Activated CD4-positive, alpha-beta memory T cell treated with anti-CD3 and anti-CD28 coated beads for 36 hours (primary cell): ENCODE results near the gene ZNF101. TPM values are rescaled to one million over a fixed set of nuclear protein-coding genes. Genes with fewer than 3 reads are reported as not detected.

Experiments
- CTCF ChIA-PET: fragments of 350-600 bp; sonication (Branson Sonifier 250); formaldehyde crosslinking; loops from one replicate; lab custom pipeline; 2021; ENCODE audit warnings: antibody characterized with exemption, inconsistent platforms; lab: Charles Lee
- POLR2A ChIA-PET: fragments of 350-600 bp; sonication (Branson Sonifier 250); formaldehyde crosslinking; loops from one replicate; lab custom pipeline; 2021; ENCODE audit warnings: antibody characterized with exemption; lab: Charles Lee
- DNase-seq: peaks from one replicate; pipeline ENCODE4 v3.0.0-alpha.2; 2020
- H3K27ac Mint-ChIP-seq: one replicate; pipeline ENCODE4 v1.8.0; 2021; ENCODE audit warnings: mixed read lengths
- H3K27me3 Mint-ChIP-seq: one replicate; pipeline ENCODE4 v1.8.0; 2021; ENCODE audit warnings: mixed read lengths
- H3K36me3 Mint-ChIP-seq: one replicate; pipeline ENCODE4 v1.8.0; 2021; ENCODE audit warnings: mixed read lengths
- H3K4me1 Mint-ChIP-seq: one replicate; pipeline ENCODE4 v1.8.0; 2021; ENCODE audit warnings: low read depth, mixed read lengths
- H3K4me3 Mint-ChIP-seq: one replicate; pipeline ENCODE4 v1.8.0; 2021; ENCODE audit warnings: mild to moderate bottlenecking, mixed read lengths
- H3K9me3 Mint-ChIP-seq: one replicate; pipeline ENCODE4 v1.8.0; 2021; ENCODE audit warnings: mixed read lengths
- intact Hi-C: fragments of 100-400 bp; cut with micrococcal nuclease; formaldehyde crosslinking; loops from one replicate; pipeline ENCODE4 v1.15.1; 2023
- total RNA-seq, 2 experiments: library from RNA; stranded (reverse); gene quantifications; one replicate each; pipeline ENCODE4 v1.2.3, GENCODE V29; 2021

Gene ZNF101
- total RNA-seq, 2 experiments from 2014 or later, result 76.0 to 77.0 TPM

DNA sequence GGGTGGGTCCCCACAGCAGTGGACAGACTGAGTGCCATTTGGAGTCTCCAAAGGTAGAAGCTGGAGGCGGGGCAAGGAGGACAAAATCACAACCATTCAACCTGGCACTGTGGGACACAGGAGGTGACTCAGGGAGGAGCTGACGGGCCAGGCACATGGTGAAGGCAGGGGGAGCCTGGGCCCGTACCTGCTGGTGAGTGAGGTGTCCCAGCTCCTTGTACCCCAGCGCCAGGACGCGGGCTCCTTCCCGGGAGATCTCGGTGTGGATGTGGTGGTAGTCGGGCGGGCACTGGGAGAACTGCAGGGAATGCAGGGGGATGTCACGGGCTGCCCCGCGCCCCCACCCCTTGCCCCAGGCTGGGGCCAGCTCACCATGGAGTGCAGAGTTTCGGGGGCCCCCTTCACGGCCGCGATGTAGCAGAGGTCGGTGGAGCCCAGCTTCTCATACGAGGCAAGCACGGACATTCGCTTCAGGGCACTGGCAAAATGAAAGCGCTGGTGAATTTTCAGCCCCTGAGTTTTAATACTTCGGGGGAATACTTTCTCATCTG is 15.0 kb upstream of the ZNF101 start:
- DNase-seq, result no peak
- no peaks in the 10 kb centered on the region for H3K27me3 Mint-ChIP-seq
- no peaks in the 10 kb centered on the region for H3K9me3 Mint-ChIP-seq
- no peak overlapping the region for H3K4me3 Mint-ChIP-seq
- H3K27ac Mint-ChIP-seq, result no peak overlapping the region
- no peaks in the 10 kb centered on the region for H3K4me1 Mint-ChIP-seq
- intact Hi-C loops, result no loop called here
- peaks cover 44% of the 10 kb centered on the region for H3K36me3 Mint-ChIP-seq
- ChIA-PET CTCF (interaction anchor here (2.6 kb wide), 1 partner anchor 10 kb away, joined by 13 read pairs; the partner anchor contains the start of gene GMIP), POLR2A (interaction anchor here (0.6 kb wide), 2 partner anchors 9 to 102 kb away, joined by 3 read pairs; no protein-coding TSS in a partner anchor)

DNA sequence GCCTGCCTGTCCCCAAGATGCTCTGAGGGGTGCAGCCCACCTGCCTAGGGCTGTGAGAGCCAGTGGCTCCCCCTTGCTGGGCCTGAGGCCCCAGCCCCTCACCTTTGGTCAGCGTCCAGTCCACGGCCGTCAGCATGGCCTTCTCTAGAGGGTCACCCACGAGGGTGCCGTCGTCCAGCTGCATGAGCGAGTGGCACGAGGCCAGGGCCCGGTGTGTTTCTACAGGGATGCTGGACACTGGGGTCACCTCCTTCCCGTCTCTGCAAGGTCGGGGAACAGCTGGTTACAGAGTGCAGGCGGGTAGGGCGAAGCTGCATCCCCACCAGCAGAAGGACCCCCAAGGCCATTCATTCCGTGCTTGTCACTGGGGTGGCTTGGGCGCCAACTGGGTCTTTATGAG is 14.2 kb upstream of the ZNF101 start:
- POLR2A ChIA-PET, result no interaction called here
- peaks cover 46% of the 10 kb centered on the region for H3K36me3 Mint-ChIP-seq
- no peaks in the 10 kb centered on the region for H3K9me3 Mint-ChIP-seq
- H3K4me1 Mint-ChIP-seq, result no peaks in the 10 kb centered on the region
- H3K27me3 Mint-ChIP-seq, result no peaks in the 10 kb centered on the region
- H3K27ac Mint-ChIP-seq, result no peak overlapping the region
- CTCF ChIA-PET, result interaction anchor here (1.3 kb wide), 1 partner anchor 10 kb away, joined by 4 read pairs; no protein-coding TSS in a partner anchor
- no peak overlapping the region for H3K4me3 Mint-ChIP-seq
- no peak for DNase-seq
- intact Hi-C loops, result no loop called here

DNA sequence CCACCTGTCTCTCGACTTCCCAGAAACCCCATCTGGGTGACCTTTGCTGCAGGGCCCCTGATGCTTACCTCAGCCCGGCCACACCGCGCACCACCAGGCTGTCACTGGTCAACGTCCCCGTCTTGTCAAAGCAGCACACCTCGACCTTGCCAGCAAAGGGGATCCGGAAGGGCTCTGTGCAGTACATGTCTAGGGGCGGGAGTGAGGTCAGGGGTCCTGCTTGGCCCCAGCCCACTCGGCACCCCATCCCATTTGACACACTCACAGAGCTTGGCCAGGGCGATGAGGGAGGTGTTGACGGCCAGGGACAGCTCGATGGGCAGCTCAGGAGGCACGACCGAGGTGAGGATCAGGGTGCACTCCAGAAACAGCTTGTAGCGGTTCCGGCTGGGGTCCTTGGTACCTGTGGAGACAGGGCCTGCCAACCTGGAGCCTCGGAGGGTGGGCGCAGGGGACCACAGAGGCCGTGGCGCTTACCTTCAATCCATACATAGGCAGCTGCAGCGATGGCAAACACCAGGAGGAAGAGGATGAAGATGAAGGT is 13.5 kb upstream of the ZNF101 start:
- no peak overlapping the region for H3K27ac Mint-ChIP-seq
- CTCF ChIA-PET, result interaction anchor here (1.3 kb wide), 1 partner anchor 11 kb away, joined by 4 read pairs; no protein-coding TSS in a partner anchor

DNA sequence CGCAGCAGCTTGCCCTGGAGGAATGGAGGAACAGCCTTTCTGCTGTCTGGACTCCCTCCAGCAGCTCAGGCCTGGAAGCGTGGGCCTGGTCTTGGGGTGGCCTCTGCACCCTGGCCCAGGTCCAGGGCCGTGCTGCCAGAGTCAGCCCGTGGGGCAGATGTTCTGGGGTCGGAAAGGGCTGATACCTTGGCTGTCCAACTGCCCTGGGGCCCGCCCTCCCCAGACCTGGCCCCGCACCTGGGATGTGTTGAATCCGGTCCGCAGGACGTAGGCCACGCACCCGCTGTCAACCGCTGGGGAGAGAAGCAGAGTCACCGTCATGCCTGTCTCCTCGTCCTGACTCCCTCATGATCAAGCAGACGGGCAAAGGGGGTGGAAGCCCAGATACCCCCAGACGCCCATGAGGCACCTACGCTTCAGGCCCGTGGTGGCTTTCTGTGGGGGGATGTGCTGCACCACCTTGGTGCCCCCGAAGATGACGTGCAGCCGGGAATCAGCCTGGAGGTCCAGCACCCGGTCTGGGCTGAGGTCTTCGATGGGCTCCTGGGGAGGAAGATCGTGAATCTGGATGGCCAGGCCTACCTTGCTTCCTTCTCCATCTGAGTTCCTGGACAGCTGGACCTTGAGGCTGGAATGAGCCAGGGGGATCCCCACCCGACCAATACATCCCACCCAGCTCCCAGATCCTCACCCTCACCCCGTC is 12.8 kb upstream of the ZNF101 start:
- Mint-ChIP-seq H3K27me3 (no peaks in the 10 kb centered on the region), H3K4me1 (peaks cover 4% of the 10 kb centered on the region), H3K9me3 (no peaks in the 10 kb centered on the region), H3K36me3 (peaks cover 46% of the 10 kb centered on the region), H3K4me3 (no peak overlapping the region), H3K27ac (no peak overlapping the region)
- ChIA-PET CTCF (no interaction called here), POLR2A (no interaction called here)
- intact Hi-C loops, result no loop called here
- no peak for DNase-seq

More for the DNA sequence above, 13.5 kb upstream of the ZNF101 start:
- no peaks in the 10 kb centered on the region for H3K9me3 Mint-ChIP-seq
- H3K36me3 Mint-ChIP-seq, result peaks cover 46% of the 10 kb centered on the region
- H3K27me3 Mint-ChIP-seq, result no peaks in the 10 kb centered on the region
- no peak for DNase-seq
- POLR2A ChIA-PET, result no interaction called here
- peaks cover 4% of the 10 kb centered on the region for H3K4me1 Mint-ChIP-seq
- intact Hi-C loops, result no loop called here
- H3K4me3 Mint-ChIP-seq, result no peak overlapping the region

DNA sequence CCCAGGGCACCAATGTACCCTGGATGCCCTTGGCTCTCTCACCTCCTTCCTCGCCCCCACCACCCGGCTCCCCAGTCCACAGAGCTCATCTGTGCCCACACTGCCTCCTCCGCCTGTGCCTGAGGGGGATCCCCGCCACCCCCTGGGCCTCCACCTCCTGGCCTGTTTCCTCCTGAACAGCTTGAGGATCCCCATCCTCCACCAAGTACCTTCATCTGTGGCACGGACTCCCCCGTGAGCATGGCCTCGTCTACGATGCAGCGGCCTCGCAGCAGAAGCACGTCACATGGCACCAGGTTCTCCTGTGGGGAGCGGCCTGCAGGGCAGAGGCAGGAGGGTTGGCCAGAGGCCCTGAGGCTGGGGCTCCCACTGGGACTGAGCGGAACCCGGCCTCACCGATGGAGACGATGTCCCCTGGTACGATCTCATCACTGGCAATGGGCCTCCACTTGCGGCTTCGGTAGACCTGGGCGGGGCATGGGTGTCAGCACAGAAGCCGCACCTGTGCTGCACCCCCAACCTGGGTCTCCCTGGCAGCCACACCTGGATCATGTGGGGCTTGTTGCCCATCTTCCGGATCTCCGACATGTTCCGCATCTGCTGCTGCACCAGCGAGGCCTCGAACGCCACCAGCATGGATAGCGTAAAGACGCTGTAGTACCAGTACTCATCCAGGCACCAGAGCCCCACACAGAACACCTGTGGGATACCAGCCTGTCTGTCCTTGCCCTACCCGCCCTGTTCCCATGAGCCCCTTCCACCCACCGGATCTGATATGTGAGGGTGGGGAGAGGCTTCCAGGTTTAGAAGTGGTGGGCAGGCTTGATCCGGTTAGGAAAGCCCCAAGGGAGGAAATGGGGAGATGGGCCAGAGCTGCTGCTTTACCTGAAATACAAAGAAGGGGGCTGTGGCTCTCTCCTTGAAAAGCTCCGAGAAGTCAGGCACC is 11.9 kb upstream of the ZNF101 start:
- DNase-seq, result no peak
- Mint-ChIP-seq H3K4me1 (peaks cover 13% of the 10 kb centered on the region), H3K4me3 (no peak overlapping the region), H3K36me3 (peaks cover 53% of the 10 kb centered on the region), H3K9me3 (no peaks in the 10 kb centered on the region), H3K27me3 (no peaks in the 10 kb centered on the region), H3K27ac (no peak overlapping the region)
- CTCF ChIA-PET, result interaction anchor here (0.8 to 2.8 kb wide), 3 partner anchors 13 to 124 kb away, joined by 3 to 7 read pairs (median 5); partner anchors contain the start of gene GMIP
- intact Hi-C loops, result no loop called here
- POLR2A ChIA-PET, result no interaction called here

DNA sequence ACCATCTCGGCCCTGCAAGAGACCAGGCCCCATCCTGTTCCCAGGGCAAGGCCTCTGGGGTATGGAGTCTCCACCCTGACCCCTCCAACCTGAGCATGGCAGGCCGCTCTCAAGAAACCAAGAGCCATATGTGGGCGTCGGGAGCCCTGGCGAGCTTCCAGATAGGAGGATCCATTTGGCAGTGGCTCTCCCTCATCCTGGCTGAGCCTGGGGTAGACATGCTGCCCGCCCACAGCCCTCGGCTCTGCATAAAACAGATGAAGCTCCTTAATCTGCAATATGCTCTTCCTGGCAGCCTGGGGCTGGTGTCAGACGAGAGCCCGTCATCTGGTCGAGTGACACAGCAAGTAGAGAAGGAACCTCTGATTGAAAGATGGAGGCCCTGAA is 11.2 kb upstream of the ZNF101 start:
- Mint-ChIP-seq H3K4me1 (peaks cover 20% of the 10 kb centered on the region), H3K36me3 (peaks cover 53% of the 10 kb centered on the region), H3K27me3 (no peaks in the 10 kb centered on the region), H3K27ac (no peak overlapping the region), H3K4me3 (no peak overlapping the region), H3K9me3 (no peaks in the 10 kb centered on the region)
- no peak for DNase-seq
- ChIA-PET CTCF (interaction anchor here (0.6 to 2.8 kb wide), 4 partner anchors 13 to 240 kb away, joined by 3 to 7 read pairs (median 4); partner anchors contain the start of gene GMIP), POLR2A (interaction anchor here (0.6 kb wide), 1 partner anchor 141 kb away, joined by 4 read pairs; the partner anchor contains the start of gene NDUFA13)
- intact Hi-C loops, result no loop called here

DNA sequence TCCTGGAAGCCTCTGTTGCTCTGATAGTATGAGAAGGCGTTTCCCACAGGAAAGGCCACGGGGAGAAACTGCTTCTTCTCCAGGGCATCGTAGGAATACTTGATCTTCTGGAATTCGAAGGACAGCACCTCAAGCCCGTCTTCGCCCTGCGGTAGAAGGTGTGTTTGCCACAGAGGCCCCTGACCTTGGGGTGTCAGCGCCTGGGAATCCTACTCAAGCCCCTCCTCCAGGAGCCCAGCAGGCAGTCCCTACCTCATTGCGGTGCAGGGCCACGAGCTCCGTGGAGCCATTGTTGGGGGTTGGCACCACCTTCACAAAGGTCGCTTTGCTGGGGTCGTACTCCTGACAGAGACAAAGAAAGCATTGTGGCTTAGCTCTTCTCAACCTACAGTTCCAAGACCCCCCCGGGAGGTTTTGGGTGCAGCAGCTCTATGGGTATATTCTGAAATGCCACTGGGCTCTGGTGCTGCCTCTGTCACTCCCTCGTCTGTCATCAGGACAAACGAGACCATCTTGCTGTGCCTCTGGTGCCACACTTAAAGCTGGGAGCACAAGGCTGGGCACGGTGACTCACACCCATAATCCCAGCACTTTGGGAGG is 8.9 kb upstream of the ZNF101 start:
- Mint-ChIP-seq H3K4me3 (no peak overlapping the region), H3K4me1 (peaks cover 25% of the 10 kb centered on the region), H3K27me3 (no peaks in the 10 kb centered on the region), H3K36me3 (peaks cover 42% of the 10 kb centered on the region), H3K27ac (peak overlapping the region; percentile 45), H3K9me3 (no peaks in the 10 kb centered on the region)
- ChIA-PET CTCF (interaction anchor here (0.9 to 2.8 kb wide), 3 partner anchors 16 to 128 kb away, joined by 3 to 7 read pairs (median 5); partner anchors contain the start of gene GMIP), POLR2A (no interaction called here)
- no peak for DNase-seq
- intact Hi-C loops, result loop anchor here (10.0 kb wide), 2 partner anchors 255 to 465 kb away; partner anchors contain the start of genes BORCS8, GATAD2A and RFXANK

DNA sequence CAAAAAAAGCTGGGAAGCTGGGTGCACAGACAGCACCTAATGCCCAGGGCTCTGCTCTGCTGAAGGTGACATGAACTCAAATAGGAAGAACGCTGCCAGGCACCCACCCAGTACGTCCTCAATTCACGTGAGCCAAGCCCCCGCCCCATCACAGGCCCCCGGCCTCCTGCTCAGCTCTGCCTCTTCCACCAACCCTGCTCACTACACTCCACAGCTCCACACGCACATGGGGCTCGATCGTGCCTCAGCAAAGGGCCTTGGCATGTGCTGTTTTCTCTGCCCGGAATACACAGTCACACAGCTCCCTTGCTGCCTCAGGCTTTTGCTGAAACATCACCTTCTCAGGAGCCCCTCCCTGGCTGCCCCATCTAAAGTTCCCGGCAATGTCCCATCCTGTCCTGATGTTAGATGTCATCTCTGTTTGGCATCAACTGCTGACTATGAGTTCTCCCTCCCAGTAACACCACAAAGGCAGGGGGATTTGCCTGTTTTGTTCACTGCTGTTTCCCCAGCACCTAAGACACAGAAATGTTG is 7.4 kb upstream of the ZNF101 start:
- Mint-ChIP-seq H3K36me3 (peaks cover 33% of the 10 kb centered on the region), H3K27me3 (no peaks in the 10 kb centered on the region), H3K27ac (peak overlapping the region; percentile 94), H3K4me3 (peak overlapping the region; percentile 96), H3K4me1 (peaks cover 25% of the 10 kb centered on the region), H3K9me3 (no peaks in the 10 kb centered on the region)
- ChIA-PET POLR2A (interaction anchor here (0.8 to 2.0 kb wide), 7 partner anchors 9 to 205 kb away, joined by 3 to 9 read pairs (median 5); partner anchors contain the start of gene ZNF253), CTCF (interaction anchor here (1.3 to 1.4 kb wide), 2 partner anchors 129 to 161 kb away, joined by 4 to 6 read pairs; partner anchors contain the start of gene ZNF506)
- DNase-seq, result peak; percentile 30
- intact Hi-C loops, result loop anchor here (10.0 kb wide), 2 partner anchors 256 to 466 kb away; partner anchors contain the start of genes BORCS8, GATAD2A and RFXANK

DNA sequence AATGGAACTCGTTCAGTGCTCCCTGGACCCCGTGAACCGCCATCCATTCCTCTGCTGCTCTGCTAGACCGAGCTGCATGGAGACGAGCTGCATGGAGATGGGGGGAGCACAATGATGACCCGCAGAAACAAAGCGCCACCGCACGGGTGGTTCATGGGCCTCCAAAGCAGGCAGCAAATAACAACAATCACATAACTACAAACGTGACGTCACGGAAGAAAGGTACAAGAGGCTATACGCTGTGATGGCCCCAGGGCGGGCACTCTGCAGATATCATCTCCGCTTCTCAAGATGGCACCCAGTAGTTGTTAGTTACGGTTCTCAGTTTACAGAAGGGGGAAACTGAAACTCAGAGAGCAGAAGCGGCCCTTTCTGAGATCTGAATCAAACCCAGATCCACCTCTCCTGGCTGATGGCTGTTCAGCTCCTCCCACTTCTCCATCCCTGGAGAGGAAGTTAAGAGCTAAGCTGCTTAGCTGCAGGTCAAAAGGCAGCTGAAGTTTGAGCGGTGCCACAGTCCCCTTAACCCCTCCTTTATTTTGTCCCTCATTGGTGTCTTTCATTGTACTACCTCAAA is 6.9 kb upstream of the ZNF101 start:
- Mint-ChIP-seq H3K4me1 (peaks cover 26% of the 10 kb centered on the region), H3K4me3 (peak overlapping the region; percentile 96), H3K27ac (peak overlapping the region; percentile 94), H3K27me3 (no peaks in the 10 kb centered on the region), H3K36me3 (peaks cover 29% of the 10 kb centered on the region), H3K9me3 (no peaks in the 10 kb centered on the region)
- intact Hi-C loops, result loop anchor here (1.0 to 10.0 kb wide), 6 partner anchors 18 to 467 kb away; partner anchors contain the start of genes BORCS8, GATAD2A, GMIP and PBX4
- CTCF ChIA-PET, result interaction anchor here (0.5 to 1.4 kb wide), 7 partner anchors 71 to 298 kb away, joined by 3 to 6 read pairs (median 3); partner anchors contain the start of gene ZNF506
- DNase-seq, result peak; percentile 81
- POLR2A ChIA-PET, result interaction anchor here (0.8 to 2.0 kb wide), 13 partner anchors 8 to 204 kb away, joined by 3 to 9 read pairs (median 5); partner anchors contain the start of genes GMIP, NDUFA13, TSSK6 and ZNF253

DNA sequence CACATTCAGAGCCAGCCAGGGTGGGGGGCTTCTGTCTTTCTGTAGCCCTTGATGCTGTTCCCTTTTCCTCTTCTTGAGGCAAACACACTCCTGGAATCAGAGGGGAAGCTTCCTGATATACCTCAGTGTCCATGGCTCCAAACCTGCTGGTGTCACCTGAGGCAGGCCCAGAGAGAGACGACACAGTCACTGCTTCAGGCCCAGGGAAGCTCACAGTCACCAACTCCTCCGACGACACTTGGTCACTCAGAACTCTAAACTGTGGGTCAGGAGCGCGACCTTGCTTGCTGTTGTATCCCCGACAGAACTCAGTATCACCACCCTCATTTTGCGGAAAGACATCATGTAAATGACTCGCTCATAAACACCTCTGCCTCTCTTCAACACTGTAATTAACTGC is 6.3 kb upstream of the ZNF101 start:
- ChIA-PET POLR2A (interaction anchor here (0.6 to 2.0 kb wide), 15 partner anchors 9 to 237 kb away, joined by 3 to 9 read pairs (median 4); partner anchors contain the start of genes GMIP, NDUFA13, TSSK6 and ZNF253), CTCF (interaction anchor here (0.5 to 1.4 kb wide), 7 partner anchors 71 to 297 kb away, joined by 3 to 6 read pairs (median 3); partner anchors contain the start of gene ZNF506)
- peaks cover 29% of the 10 kb centered on the region for H3K4me1 Mint-ChIP-seq
- H3K9me3 Mint-ChIP-seq, result no peaks in the 10 kb centered on the region
- intact Hi-C loops, result loop anchor here (1.0 to 10.0 kb wide), 6 partner anchors 19 to 468 kb away; partner anchors contain the start of genes BORCS8, GATAD2A, GMIP and PBX4
- H3K27me3 Mint-ChIP-seq, result no peaks in the 10 kb centered on the region
- H3K36me3 Mint-ChIP-seq, result peaks cover 26% of the 10 kb centered on the region
- H3K4me3 Mint-ChIP-seq, result peak overlapping the region; percentile 96
- H3K27ac Mint-ChIP-seq, result peak overlapping the region; percentile 94
- peak; percentile 26 for DNase-seq
